Activated B cell treated with CpG ODN at 0.5 μM for 24 hours (primary cell): ENCODE measurements around the gene MPZ. TPM values are rescaled to one million over a fixed set of nuclear protein-coding genes. Genes with fewer than 3 reads are reported as not detected.

Experiments used
- ATAC-seq: fragments of 200-7000 bp; cut with Tn5 transposase; one replicate; pipeline ENCODE4 v1.10.0; 2021; ENCODE audit warnings: low read depth, mild to moderate bottlenecking, moderate library complexity
- CTCF ChIA-PET: fragments of 350-600 bp; sonication (Branson Sonifier 250); formaldehyde crosslinking; loops from one replicate; lab custom pipeline; 2021; ENCODE audit warnings: antibody characterized with exemption; lab: Charles Lee
- POLR2A ChIA-PET: fragments of 350-600 bp; sonication (Branson Sonifier 250); formaldehyde crosslinking; loops from one replicate; lab custom pipeline; 2021; ENCODE audit warnings: antibody characterized with exemption; lab: Charles Lee
- DNase-seq: peaks from one replicate; pipeline ENCODE4 v3.0.0; 2022
- H3K27ac Mint-ChIP-seq: one replicate; pipeline ENCODE4 v1.8.0; 2020; ENCODE audit warnings: mixed read lengths
- H3K27me3 Mint-ChIP-seq: one replicate; pipeline ENCODE4 v1.8.0; 2021; ENCODE audit warnings: mixed read lengths
- H3K36me3 Mint-ChIP-seq: one replicate; pipeline ENCODE4 v1.8.0; 2021; ENCODE audit warnings: low read depth, mixed read lengths
- H3K4me1 Mint-ChIP-seq: one replicate; pipeline ENCODE4 v1.8.0; 2021; ENCODE audit warnings: mixed read lengths
- H3K4me3 Mint-ChIP-seq: one replicate; pipeline ENCODE4 v1.8.0; 2020; ENCODE audit warnings: mild to moderate bottlenecking, mixed read lengths
- H3K9me3 Mint-ChIP-seq: one replicate; pipeline ENCODE4 v1.8.0; 2020; ENCODE audit warnings: mixed read lengths
- CTCF ChIP-seq: fragments of 200-600 bp; IDR thresholded peaks from one replicate; pipeline ENCODE4 v1.8.0; 2022; ENCODE audit warnings: antibody characterized with exemption, mild to moderate bottlenecking
- intact Hi-C: fragments of 100-400 bp; cut with micrococcal nuclease; formaldehyde crosslinking; loops from one replicate; pipeline ENCODE4 v1.15.1; 2024
- total RNA-seq: library from RNA; stranded (reverse); gene quantifications from 2 replicates; pipeline ENCODE4 v1.2.3, GENCODE V29; 2022

Gene MPZ
- total RNA-seq, 1 donor from 2014 or later = 6.6 TPM

- intact Hi-C loops = no loop called here
- Mint-ChIP-seq H3K9me3 (no peaks in the 10 kb centered on the region), H3K27me3 (no peaks in the 10 kb centered on the region), H3K36me3 (peaks cover 12% of the 10 kb centered on the region), H3K4me1 (peaks cover 36% of the 10 kb centered on the region), H3K4me3 (no peak overlapping the region), H3K27ac (no peak overlapping the region)
- ATAC-seq (no peak), DNase-seq (no peak)
- CTCF ChIA-PET = no interaction called here
- no peak for TF ChIP-seq CTCF
- POLR2A ChIA-PET = interaction anchor here (0.7 kb wide), 1 partner anchor 40 kb away, joined by 3 read pairs; no protein-coding TSS in a partner anchor
These were observed 1.9 kb upstream of the MPZ start for GRCh38 chr1:161311595-161312181.

- Mint-ChIP-seq H3K27me3 (no peaks in the 10 kb centered on the region), H3K27ac (peak overlapping the region; percentile 42), H3K4me1 (peaks cover 44% of the 10 kb centered on the region), H3K36me3 (peaks cover 7% of the 10 kb centered on the region), H3K4me3 (no peak overlapping the region), H3K9me3 (no peaks in the 10 kb centered on the region)
- intact Hi-C loops = loop anchor here (2.0 kb wide), 2 partner anchors 59 to 115 kb away; partner anchors contain the start of gene CFAP126
- ChIA-PET CTCF (interaction anchor here (3.2 kb wide), 1 partner anchor 17 kb away, joined by 11 read pairs; no protein-coding TSS in a partner anchor), POLR2A (interaction anchor here (0.8 to 1.2 kb wide), 3 partner anchors 82 to 161 kb away, joined by 3 to 11 read pairs (median 3); partner anchors contain the start of gene NDUFS2)
- ATAC-seq = no peak
- DNase-seq = no peak
- no peak for TF ChIP-seq CTCF
These were observed 1.7 kb downstream of the MPZ start for GRCh38 chr1:161307892-161308638.

GRCh38 chr1:161307230-161307768 lies 2.5 kb downstream of the MPZ start:
- H3K4me3 Mint-ChIP-seq = peak overlapping the region; percentile 41
- DNase-seq = peak; percentile 42
- peaks cover 12% of the 10 kb centered on the region for H3K36me3 Mint-ChIP-seq
- peaks cover 44% of the 10 kb centered on the region for H3K4me1 Mint-ChIP-seq
- no peak for TF ChIP-seq CTCF
- H3K27ac Mint-ChIP-seq = peak overlapping the region; percentile 93
- peak; percentile 53 for ATAC-seq
- no peaks in the 10 kb centered on the region for H3K9me3 Mint-ChIP-seq
- ChIA-PET POLR2A (interaction anchor here (0.5 to 1.2 kb wide), 5 partner anchors 51 to 248 kb away, joined by 3 to 11 read pairs (median 3); partner anchors contain the start of gene NDUFS2), CTCF (interaction anchor here (1.7 to 3.2 kb wide), 2 partner anchors 16 to 80 kb away, joined by 4 to 11 read pairs; no protein-coding TSS in a partner anchor)
- no peaks in the 10 kb centered on the region for H3K27me3 Mint-ChIP-seq
- intact Hi-C loops = loop anchor here (2.0 kb wide), 2 partner anchors 60 to 114 kb away; partner anchors contain the start of gene CFAP126

- DNase-seq (peak; percentile 78), ATAC-seq (peak; percentile 94)
- Mint-ChIP-seq H3K4me1 (peaks cover 44% of the 10 kb centered on the region), H3K27me3 (no peaks in the 10 kb centered on the region), H3K9me3 (no peaks in the 10 kb centered on the region), H3K4me3 (peak overlapping the region; percentile 99), H3K36me3 (peaks cover 12% of the 10 kb centered on the region), H3K27ac (peak overlapping the region; percentile 93)
- no peak for TF ChIP-seq CTCF
- POLR2A ChIA-PET = interaction anchor here (0.6 to 2.3 kb wide), 17 partner anchors 9 to 840 kb away, joined by 3 to 26 read pairs (median 4); partner anchors contain the start of genes NDUFS2, SDHC, TOMM40L and USF1
- CTCF ChIA-PET = interaction anchor here (0.9 to 3.2 kb wide), 5 partner anchors 8 to 140 kb away, joined by 3 to 11 read pairs (median 4); partner anchors contain the start of genes PPOX, SDHC and TOMM40L
- intact Hi-C loops = loop anchor here (1.0 to 2.0 kb wide), 5 partner anchors 8 to 113 kb away; partner anchors contain the start of genes CFAP126, NDUFS2 and SDHC
These were observed 3.8 kb downstream of the MPZ start for GRCh38 chr1:161305867-161306519.
